Stimulated activated CD8-positive, alpha-beta memory T cell treated with anti-CD3 and anti-CD28 coated beads, Interleukin-4, amount 100 ng/mL, for 48 hours (primary cell): ENCODE measurements around the gene GRAMD4.
A peak's percentile ranks its signal among the peaks of the same experiment; 100 is the strongest.

ENCODE experiments used
- DNase-seq: peaks from one replicate; pipeline ENCODE4 v3.0.0-alpha.2; 2020

The GRAMD4 gene, protein sequence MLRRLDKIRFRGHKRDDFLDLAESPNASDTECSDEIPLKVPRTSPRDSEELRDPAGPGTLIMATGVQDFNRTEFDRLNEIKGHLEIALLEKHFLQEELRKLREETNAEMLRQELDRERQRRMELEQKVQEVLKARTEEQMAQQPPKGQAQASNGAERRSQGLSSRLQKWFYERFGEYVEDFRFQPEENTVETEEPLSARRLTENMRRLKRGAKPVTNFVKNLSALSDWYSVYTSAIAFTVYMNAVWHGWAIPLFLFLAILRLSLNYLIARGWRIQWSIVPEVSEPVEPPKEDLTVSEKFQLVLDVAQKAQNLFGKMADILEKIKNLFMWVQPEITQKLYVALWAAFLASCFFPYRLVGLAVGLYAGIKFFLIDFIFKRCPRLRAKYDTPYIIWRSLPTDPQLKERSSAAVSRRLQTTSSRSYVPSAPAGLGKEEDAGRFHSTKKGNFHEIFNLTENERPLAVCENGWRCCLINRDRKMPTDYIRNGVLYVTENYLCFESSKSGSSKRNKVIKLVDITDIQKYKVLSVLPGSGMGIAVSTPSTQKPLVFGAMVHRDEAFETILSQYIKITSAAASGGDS

DNA sequence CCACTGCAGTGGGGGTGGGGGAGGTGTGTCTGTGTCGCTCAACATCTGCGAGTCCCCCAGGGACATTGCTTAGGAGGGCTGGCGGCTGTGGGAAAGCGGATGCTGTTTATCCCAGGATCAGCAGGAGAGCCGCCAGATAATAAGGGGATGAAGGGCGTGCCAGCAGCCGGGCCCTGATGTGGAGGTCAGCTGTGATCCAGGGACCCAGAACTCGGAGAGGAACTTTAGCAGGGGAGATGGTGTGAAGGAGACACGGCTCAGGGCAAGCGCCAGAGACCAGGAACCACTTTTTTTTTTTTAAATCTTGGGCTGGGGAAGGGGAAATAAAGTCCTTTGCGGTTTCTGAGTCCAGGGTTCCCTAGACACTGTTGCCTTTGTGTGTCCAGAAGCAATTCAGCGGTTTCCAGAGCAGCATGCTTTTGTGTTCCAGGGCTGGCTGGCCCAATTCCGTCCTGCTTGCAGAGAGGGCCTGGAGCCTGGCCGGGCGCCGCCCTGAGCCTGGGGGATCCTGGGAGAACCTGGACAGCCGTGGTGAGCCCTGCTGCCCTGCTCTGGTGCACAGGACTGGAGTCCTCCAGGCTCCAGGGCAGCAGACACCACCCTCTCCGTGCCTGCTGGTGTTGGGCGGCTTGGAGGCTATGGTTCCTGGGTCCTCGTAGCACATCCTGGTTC, at the start of gene GRAMD4:
Gene GRAMD4, plus strand, starts transcription at position 557 of the 672 bp plus-strand sequence. CDS start 6,414 bp downstream, outside the sequence.
- DNase-seq: no peak

DNA sequence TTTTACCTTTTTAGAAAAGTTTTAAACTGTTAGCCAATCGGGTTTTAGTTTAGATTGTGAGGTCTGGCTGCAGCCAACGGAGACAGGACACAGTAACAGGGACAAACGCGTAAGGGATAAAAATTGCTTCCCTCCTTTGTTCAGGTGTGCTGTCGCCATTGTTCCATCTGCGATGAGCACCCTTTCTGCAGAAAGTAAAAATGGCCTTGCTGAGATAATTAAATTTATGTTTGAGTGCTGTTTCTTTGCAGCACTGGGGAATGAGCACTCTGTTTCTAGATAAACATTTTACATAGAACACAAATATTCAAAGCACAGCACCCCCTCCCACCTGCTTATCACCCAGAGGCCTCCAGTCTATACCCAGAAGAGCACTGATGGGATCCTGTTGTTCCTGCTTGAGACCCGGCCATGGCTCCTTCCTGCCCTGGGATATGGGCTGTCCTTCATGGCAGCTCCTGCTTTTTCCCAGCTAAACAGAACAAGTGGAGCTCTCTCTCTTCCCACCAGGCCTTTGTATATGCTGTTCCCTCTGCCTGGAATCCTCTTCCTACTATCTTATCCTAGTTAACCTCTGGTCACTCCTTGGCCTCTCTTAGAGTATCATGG, 48.4 kb upstream of the GRAMD4 start:
- no peak for DNase-seq

DNA sequence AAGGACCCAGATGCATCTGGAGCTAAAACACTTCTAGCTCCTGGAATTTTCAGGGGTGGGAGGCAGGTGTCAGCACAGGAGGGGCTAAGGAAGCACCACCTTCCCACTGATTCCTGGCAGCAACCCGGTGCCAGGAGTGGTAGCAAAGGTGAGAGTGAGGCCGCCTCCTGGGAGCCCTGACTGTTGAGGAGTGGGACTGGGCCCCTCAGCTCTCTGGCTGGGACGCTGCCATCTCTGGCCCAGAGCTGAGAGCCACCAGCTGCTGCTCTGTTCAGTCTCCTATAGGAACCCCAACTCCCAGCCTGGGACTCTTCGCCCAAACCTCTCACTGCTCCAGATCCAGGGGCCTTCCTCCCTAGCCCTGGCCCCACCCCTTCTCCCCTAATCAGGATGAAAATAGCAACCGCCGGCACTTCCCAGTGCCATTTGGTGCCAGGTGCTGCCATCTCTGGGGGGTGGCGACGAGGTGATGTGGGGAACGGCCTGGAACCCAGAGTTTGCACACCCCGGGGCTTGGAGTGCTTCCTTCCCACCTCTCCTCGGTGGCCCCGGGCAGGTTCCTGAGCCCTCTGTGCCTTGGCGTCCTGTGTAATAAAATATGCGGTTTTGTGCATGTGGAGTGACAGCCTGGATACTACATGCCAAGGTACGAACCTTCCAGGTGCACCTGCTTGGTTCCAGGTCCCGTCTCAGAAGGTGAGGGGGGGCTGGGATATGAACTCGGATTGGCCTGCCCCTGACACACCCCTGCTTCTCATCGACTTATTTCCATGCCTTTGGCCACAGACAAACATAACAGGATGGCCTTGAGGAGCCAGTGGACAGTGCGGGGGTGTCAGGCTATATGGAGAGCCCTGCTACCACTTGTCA, 47.0 kb upstream of the GRAMD4 start:
- DNase-seq: no peak

DNA sequence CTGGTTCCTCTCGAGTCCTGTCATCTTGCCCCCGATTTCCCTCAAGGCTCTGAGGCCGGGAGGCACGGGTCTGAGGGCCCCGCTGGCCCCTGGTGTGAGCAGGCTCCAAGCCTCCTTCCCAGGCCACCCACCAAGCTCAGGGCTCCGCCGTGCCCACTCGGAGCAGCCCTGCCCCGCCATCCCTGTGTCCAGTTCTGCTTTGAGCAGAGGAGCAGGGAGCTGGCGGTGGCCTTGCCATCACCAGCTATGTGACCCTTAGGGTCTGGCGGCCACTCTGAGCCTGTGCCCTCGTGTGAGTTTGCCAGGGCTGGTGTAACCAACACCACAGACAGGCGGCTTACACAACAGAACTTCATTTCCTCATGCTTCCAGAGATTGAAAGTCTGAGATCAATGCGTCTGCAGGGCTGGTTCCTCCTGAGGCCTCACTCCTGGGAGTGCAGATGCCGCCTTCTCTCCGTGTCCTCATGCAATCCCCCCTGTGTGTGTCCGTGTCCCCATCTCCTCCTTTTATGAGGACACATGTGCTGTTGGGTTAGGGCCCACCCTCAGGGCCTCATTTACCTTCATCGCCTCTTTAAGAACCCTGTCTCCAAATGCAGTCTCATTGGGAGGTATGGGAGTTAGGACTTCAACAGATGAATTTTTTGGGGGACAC, 46.3 kb upstream of the GRAMD4 start:
- DNase-seq: no peak

DNA sequence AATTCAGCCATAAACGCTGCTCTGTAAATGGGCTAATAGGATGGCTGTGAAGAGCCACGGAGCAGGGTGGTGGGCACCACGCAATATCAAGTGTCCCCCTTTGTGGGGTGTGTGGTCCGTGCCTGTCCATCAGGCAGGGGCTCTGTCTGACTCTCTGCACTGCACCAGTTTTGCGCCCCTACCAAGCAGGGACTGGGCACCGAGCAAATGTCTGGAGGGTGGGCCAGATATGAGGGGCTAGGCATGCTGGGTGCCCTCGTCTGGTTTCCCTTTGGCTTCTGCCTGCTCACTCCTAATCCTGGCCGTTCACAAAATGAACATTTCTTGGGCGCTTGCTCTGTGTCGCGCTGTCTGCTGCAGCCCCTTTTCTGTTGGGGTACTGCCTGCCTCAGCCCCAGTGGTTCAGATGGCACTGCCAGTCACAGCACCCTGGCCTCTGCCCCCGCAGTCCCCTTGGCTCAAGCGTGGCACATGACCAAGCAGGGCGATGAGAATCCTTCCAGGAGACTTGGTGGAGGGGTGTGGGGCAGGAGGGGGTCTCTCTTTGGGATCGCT, 45.7 kb upstream of the GRAMD4 start:
- DNase-seq: no peak

DNA sequence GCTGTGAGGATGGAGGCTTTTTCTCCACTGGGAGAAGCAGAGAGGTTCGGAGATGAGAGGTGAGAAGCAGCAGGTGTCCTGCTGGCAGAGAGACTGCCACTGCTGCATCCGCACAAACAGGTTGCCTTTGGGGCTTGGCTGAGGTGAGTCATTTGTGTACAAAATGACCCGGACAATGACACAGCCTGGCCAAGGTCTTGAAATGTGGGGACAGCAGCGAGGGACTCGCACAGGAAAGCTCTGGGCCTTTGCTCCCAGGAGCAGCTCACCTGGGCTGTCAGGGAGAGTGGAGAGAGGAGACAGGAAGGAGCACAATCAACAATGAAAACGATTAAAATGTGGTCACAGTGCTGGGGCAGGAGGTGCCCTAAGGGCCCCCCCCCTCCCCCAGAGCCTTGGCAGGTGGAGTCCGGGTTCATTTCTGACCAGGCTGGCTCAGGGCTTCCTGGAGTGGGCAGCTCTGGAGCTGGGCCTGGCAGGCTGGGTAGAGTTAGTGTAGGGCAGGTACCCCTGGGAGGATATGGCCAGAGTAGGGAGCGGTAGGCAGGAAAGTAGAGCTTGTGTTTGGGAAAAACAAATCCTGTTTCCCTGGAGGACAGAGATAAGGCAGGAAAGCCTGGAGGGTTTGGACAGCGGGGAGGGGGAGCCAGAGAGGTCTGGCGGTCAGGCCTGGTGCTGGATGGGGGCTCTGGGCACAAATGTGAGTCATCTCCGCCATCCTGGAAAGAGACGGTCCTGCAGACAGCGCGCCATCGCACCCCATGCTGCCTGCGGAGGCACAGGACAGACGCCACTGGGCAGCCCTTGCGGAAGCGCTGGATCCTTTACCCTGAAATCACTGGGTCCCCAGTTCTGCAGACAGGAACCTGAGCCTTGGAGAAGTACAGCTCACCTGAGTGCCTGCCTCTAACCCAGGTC, 44.9 kb upstream of the GRAMD4 start:
- no peak for DNase-seq

DNA sequence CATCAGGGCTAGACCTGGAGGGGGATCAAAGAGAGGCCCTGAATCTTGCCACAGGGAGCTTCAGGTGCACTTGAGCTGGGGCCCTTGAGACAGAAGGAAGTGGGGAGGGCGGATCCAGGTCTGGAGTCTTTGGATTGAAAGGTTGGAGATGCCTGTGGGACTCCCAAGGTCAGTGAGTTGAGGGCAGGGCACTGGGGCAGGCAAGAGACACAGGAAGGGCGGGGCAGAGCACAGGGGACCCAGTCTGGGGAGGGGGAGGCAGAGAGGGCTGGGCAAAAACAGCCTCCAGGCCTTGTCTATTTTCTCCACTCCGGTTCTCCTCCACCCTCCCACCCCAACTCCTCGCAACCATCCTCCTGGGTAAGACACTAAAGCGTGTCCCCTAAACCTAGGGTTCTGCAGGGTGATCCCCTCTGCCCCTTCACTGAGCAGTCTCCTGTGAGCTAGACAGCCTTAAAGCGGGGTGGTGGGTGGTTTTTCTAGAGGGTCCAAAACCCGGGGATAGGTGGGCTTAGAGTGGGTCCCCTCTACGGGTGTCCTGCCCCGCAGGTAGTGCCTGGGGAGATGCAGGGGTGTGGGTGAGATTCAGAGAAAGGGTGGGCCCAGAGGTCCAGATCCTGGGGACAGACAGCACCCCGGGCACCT, 44.2 kb upstream of the GRAMD4 start:
- no peak for DNase-seq

DNA sequence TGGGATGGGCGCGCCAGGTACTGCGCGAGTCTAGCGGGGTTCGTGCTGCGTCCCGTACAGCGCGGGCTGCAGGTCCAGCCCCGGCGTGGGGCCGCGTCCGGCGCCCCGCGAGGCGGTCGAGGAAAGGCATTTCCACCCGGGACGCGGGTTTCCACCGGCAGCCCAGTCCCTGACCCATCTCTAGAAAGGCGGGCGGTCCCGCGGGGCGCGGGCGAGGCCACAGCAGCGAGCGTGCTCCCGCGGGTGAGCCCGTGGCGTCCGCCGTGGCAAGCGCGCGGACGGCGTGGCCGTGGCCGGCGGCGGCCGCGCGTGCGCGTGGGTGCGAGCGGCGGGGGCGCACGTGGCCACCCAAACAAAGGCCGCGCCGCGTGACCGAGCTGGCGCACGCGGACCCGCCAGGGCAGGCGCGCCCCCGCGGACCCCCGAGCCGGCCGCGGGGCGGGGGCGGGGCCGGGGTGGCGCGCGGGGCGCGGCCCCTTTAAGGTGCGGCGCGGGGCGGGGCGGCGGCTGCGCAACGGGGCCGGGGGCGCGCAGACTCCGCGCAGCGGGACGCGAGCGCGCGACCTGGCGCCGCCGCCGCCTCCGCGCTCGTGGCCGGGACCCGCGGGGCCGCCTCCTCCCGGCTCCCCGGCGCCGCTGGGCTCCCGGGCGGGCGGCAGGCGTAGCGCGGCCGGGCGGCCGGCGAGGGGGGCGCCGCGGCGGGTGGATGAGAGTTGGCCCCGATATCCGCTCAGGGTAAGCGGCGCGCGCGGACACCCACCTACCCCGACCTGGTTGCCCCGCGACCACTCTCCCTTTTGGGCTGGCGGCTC, 43.4 kb upstream of the GRAMD4 start:
- DNase-seq: peak; percentile 68

DNA sequence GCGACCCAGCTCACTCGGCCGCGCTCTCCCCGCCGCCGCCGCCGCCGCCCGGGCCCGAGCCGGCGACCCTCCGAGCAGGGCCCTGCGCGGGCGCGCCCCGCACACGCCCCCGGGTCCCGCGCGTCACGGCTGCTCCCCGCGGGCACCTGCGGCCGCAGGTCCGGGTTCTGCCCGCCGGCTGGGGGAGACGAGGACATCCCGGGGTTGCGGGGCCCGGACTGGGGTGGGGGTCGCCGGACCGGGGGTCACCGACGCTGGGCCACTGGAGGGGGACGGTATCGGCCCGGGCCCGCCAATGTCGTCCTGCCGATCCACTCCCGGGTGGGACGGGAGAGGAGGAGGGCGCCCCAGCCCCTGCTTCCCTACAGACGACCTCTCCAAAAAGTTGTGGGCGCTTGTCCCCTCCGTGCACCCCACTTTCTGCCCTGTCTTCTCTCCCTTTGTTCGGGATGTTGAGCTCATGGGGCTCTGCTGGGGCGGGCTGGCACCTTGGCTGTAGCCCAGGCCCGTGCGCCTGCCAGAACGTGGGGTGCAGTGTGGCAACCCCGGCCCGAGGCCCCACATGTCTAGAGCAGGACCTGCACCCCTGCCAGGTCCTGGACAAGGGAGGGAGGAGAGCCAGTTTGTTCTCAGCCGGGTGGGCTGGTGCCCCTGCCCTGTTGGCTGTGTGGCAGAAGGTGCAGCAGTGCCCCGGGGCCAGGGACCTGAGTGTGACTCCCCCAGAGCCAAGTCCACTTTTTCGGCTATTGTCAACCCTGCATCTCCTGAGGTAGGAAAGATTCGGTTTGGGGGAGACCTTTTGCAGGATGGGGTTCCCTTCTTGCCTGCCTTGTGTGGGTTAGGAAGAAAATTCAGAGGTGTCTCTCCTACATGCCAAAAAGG, 42.6 kb upstream of the GRAMD4 start:
- no peak for DNase-seq

DNA sequence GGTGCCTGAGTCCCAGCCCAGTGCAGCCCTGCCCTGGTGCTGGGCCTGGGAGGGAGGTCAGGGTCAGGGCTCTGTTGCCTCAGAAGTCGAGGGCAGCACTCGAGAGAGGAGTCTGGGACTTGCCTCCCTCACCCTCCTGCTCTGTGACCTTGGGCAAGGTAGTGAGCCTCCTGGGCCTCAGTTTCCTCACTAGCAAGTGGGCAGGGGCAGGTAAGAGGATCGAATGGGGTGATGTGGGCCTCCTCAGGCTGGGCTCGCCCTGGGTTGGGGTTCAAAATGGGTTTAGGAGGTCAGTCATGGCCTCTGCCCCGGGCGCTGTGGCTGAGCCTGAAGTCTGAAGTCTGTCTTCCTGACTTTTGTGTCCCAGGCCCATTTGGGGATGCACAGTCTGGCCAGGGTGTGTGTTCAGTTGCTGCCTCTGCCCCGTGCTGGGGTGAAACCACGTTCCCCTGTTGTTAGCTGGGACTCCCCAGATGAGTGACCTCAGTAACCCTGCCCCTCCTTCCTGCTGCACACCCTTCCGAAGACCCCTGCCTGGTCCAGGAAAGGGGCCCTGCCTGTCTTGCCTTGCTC, 41.8 kb upstream of the GRAMD4 start:
- no peak for DNase-seq

DNA sequence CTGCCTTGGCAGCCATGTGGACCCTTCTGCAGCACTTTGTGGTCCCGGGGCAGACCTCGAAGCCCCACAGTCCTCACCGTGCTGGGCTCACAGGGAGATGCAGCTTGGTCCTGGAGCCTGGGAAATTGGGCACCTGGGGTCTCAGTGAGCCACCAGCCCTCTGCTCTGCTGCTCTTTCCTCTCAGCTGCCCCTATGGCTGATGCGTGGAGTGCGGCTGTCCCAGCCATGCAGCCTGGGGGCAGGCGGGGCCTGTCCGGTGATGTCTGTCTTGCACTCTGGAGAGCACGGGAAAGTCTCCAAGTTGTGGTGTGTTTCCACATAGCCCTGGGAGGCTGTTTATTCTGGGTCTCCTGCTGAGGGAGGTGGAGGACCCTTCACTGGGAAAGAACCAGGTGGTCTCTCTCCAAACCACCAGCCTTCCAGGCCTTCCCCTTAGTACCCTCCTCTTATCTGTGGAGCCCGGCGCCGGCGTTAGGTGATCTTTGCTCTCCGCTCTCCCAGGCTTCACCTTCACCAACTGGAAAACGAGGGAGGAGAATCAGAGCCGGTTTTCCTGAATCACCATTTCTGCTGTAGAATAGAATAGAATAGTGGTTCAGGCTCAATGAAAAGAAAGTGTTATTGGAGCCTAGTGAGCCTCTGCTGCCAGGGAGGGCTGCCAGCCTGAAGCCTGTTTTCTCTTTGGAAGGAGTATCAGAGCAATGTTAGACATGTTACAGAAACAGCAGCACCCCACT, 41.2 kb upstream of the GRAMD4 start:
- no peak for DNase-seq

DNA sequence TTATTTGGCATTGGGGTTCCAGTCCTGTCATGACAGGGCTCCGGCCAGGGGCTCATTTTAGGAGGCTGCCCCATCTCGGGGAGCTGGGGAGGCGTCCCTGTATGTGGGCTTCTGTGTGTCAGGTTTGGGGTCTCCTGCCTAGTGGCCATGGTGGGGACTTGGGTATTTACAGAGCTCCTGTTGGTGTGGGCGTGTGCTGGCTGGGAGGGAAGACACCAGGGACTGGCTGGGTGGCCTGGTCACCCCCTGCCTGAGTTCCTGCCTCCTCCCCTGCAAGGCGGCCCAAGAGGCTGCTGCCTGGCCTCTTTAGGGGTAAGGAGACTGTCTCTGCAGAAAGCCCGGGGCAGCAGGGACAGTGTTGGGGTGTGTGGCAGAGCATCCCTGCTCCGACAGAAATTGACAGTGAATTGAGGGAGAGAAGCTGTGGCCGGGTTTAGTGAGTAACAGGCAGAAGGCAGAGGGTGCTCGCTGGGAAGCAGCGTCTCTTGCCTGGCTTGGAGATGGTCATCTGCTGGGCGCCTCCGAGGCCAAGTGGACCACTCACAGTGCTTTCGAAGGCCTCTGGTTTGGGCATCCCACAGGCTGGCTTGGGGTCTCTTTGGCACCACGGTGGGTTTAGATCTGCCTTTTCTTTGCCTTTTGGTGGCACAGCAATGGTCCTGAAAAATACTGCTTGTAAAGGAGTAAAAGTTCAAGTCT, 40.3 kb upstream of the GRAMD4 start:
- no peak for DNase-seq

DNA sequence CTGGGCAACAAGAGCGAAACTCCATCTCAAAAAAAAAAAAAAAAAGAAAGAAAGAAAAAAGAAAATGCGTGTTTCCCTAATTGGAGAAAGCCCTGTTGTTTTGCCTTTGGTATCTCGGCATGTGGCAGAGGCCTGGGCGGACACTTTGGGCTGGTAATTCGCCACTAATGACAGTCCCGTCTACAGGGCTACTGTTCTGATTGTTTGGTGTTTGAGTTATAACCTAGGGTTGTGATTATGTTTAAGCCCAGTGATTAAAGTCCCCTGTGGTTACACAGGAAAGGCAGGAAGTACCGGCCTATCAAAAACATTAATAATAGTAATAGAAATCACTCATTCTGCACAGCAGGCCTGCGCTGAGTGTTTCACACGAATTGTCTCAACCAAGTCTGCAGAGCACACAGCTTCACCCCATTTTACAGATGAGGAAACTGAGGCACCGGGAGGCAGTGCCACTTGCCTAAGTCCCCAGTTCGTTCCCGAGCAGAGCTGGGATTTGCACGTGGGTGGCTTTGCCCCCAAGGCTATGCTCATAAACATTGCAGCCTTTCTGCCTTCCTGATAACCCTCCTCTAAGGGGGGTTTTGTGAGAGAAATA, 39.1 kb upstream of the GRAMD4 start:
- DNase-seq: no peak

DNA sequence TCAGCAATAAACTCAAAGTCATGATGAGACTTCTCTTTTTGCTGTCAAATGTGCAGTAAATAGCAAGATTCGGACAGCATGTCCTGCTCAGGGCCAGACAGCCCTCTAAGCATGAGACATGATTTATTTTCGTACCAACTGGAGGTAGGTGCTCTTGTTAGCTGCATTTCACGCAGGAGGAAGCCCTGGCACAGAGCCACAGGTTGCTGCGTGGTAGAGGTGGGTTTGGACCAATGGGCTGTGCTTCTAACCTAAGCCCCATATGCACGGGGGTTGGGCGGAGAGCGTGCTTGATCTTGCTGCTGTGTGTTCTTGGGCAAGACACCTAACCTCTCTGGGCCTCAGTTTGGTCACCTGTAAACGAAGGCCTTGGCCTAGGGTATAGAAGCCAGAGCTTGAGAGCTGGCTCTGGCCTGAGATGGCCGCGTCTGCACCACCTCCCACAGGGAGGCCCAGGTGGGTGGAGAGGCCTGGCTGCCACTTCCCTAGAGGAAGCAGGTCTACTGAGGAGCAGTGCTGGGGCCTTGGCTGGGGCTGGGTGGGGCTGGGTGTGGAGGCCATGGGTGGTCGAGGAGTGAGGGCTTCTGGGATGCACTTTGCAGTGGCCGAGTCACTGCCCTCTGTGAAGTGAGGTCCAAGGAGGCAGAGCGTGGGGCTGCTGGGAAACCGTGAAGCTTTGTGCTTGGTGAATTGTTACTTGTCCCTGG, 38.5 kb upstream of the GRAMD4 start:
- no peak for DNase-seq

DNA sequence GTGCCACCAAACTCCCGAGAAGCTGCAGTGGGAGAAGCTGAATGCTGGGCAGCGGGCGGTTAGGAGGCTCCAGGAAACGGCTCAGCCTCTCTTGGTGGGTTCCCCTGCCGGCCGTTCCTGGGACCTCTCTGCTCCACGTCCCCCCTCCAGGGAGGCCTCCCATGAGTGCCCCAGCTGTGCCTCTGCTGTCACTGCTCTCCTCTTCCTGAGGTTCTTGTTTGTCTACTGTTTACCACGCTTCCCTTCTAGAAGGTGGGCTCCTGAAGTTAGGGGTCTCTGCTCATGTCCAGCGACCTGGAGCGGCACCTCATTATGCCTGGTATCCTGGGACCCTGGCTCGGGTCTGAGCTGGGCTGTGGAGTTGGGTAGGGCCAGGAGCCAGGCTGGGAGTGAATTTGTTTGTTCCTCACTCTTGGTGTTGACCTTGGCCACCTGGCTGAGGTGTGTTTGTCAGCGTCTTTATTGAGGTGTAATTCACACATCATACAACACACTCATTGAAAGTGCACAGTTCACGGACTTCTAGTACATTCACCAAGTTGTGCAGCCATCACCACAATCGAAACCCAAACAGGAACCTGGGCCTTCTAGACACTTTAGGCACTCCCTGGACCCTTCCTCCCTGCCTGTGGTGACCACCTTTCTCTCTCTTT, 37.8 kb upstream of the GRAMD4 start:
- no peak for DNase-seq
